HEK293 (cell line): Measurements from ENCODE around the gene TMED7.

ENCODE experiments used
- CTCF ChIA-PET: fragments of 350-600 bp; formaldehyde crosslinking; extraction: SDS; loops from one replicate; lab custom pipeline; 2021; ENCODE audit warnings: antibody characterized with exemption; lab: Yijun Ruan, JAX
- POLR2A ChIA-PET: fragments of 300-600 bp; formaldehyde crosslinking; extraction: SDS; loops from one replicate; lab custom pipeline; 2020; ENCODE audit warnings: antibody characterized with exemption, inconsistent platforms; lab: Yijun Ruan, JAX
- H3K27ac ChIP-seq: fragments of 200-500 bp; sonication (Bioruptor generic); 2 replicates; pipeline ENCODE4 v1.5.1; 2014; ENCODE audit warnings: low read depth, low read length, control low read depth, inconsistent platforms; ENCODE audit errors: extremely low read depth
- H3K36me3 ChIP-seq, 2 experiments: fragments of 200-500 bp in 1 of 2; sonication (Bioruptor generic) in 1 of 2; 1 replicate in 1 of 2; 2 replicates in 1 of 2; pipeline ENCODE4 v1.5.1; 2014 to 2017; ENCODE audit warnings: inconsistent platforms in 2 of 2, low read length in 2 of 2; ENCODE audit not compliant: control insufficient read depth in 2 of 2, insufficient read depth in 1 of 2
- H3K4me1 ChIP-seq: fragments of 200-500 bp; sonication (Bioruptor generic); 2 replicates; pipeline ENCODE4 v1.5.1; 2014; ENCODE audit warnings: mild to moderate bottlenecking, low read length, inconsistent platforms; ENCODE audit not compliant: control insufficient read depth, insufficient read depth
- H3K4me3 ChIP-seq: 2 replicates; pipeline ENCODE4 v1.5.1; 2011; ENCODE audit warnings: low read depth, mild to moderate bottlenecking, control low read depth, low read length, moderate library complexity
- H3K9me3 ChIP-seq: fragments of 200-500 bp; sonication (Bioruptor generic); 2 replicates; pipeline ENCODE4 v1.5.1; 2014; ENCODE audit warnings: low read depth, low read length, inconsistent platforms; ENCODE audit not compliant: control insufficient read depth, insufficient read depth
- GFI1B ChIP-seq: fragments of 450-650 bp; formaldehyde crosslinking; IDR thresholded peaks from 2 replicates; pipeline ENCODE4 v1.5.1; 2016; ENCODE audit warnings: missing biosample characterization, missing genetic modification characterization
- PBX3 ChIP-seq: sonication (generic); formaldehyde crosslinking; IDR thresholded peaks from 2 replicates; pipeline ENCODE4 v1.8.1; 2022; ENCODE audit warnings: mild to moderate bottlenecking, moderate library complexity, missing genetic modification reagents
- YY2 ChIP-seq: fragments of 450-650 bp; formaldehyde crosslinking; IDR thresholded peaks from 2 replicates; pipeline ENCODE4 v1.5.1; 2016; ENCODE audit warnings: missing biosample characterization, missing genetic modification characterization
- ZFP3 ChIP-seq: fragments of 450-650 bp; formaldehyde crosslinking; IDR thresholded peaks from 2 replicates; pipeline ENCODE4 v1.5.1; 2016; ENCODE audit warnings: low read depth, missing biosample characterization, missing genetic modification characterization
- ZNF114 ChIP-seq: fragments of 450-650 bp; formaldehyde crosslinking; IDR thresholded peaks from 2 replicates; pipeline ENCODE4 v1.5.0; 2017; ENCODE audit warnings: missing biosample characterization, missing genetic modification characterization
- ZNF155 ChIP-seq: fragments of 450-650 bp; formaldehyde crosslinking; IDR thresholded peaks from 2 replicates; pipeline ENCODE4 v1.5.1; 2016; ENCODE audit warnings: missing biosample characterization, missing genetic modification characterization
- ZNF18 ChIP-seq: fragments of 450-650 bp; formaldehyde crosslinking; IDR thresholded peaks from 2 replicates; pipeline ENCODE4 v1.5.1; 2016; ENCODE audit warnings: missing biosample characterization, missing genetic modification characterization
- ZNF214 ChIP-seq: fragments of 450-650 bp; formaldehyde crosslinking; IDR thresholded peaks from 2 replicates; pipeline ENCODE4 v1.5.1; 2017; ENCODE audit warnings: missing biosample characterization, mild to moderate bottlenecking, missing genetic modification characterization, borderline replicate concordance
- ZNF221 ChIP-seq: fragments of 450-650 bp; formaldehyde crosslinking; IDR thresholded peaks from 2 replicates; pipeline ENCODE4 v1.5.1; 2017; ENCODE audit warnings: missing biosample characterization, missing genetic modification characterization, borderline replicate concordance
- ZNF280C ChIP-seq: fragments of 450-650 bp; formaldehyde crosslinking; IDR thresholded peaks from 2 replicates; pipeline ENCODE4 v1.5.1; 2016; ENCODE audit warnings: missing biosample characterization, missing genetic modification characterization
- ZNF362 ChIP-seq: fragments of 450-650 bp; formaldehyde crosslinking; IDR thresholded peaks from 2 replicates; pipeline ENCODE4 v1.5.1; 2016; ENCODE audit warnings: missing biosample characterization, missing genetic modification characterization
- ZNF404 ChIP-seq: fragments of 450-650 bp; formaldehyde crosslinking; IDR thresholded peaks from 2 replicates; pipeline ENCODE4 v1.5.1; 2017; ENCODE audit warnings: missing biosample characterization, missing genetic modification characterization
- ZNF555 ChIP-seq: fragments of 450-650 bp; formaldehyde crosslinking; conservative IDR thresholded peaks from 2 replicates; pipeline ENCODE4 v1.5.1; 2017; ENCODE audit warnings: missing biosample characterization, mild to moderate bottlenecking, missing genetic modification characterization, inconsistent platforms
- ZNF623 ChIP-seq: fragments of 450-650 bp; formaldehyde crosslinking; IDR thresholded peaks from 2 replicates; pipeline ENCODE4 v1.5.1; 2016; ENCODE audit warnings: missing biosample characterization, missing genetic modification characterization
- ZNF658 ChIP-seq: fragments of 450-650 bp; formaldehyde crosslinking; IDR thresholded peaks from 2 replicates; pipeline ENCODE4; 2016; ENCODE audit warnings: missing biosample characterization, missing genetic modification characterization
- ZNF768 ChIP-seq: fragments of 450-650 bp; formaldehyde crosslinking; IDR thresholded peaks from 2 replicates; pipeline ENCODE4 v1.5.1; 2018; ENCODE audit warnings: missing biosample characterization, mild to moderate bottlenecking, missing genetic modification characterization
- ZNF776 ChIP-seq: fragments of 450-650 bp; formaldehyde crosslinking; IDR thresholded peaks from 2 replicates; pipeline ENCODE4 v1.5.0; 2017; ENCODE audit warnings: missing biosample characterization, missing genetic modification characterization, borderline replicate concordance
- ZNF792 ChIP-seq: fragments of 450-650 bp; formaldehyde crosslinking; IDR thresholded peaks from 2 replicates; pipeline ENCODE4 v1.5.1; 2016; ENCODE audit warnings: missing biosample characterization, missing genetic modification characterization
- ZNF830 ChIP-seq: fragments of 450-650 bp; IDR thresholded peaks from 2 replicates; pipeline ENCODE4 v1.5.0; 2018; ENCODE audit warnings: missing biosample characterization, missing genetic modification characterization, low read depth, mild to moderate bottlenecking, moderate library complexity
- ZNF837 ChIP-seq: fragments of 450-650 bp; formaldehyde crosslinking; IDR thresholded peaks from 2 replicates; pipeline ENCODE4 v1.5.1; 2016; ENCODE audit warnings: missing biosample characterization, missing genetic modification characterization
- ZSCAN16 ChIP-seq: fragments of 450-650 bp; formaldehyde crosslinking; IDR thresholded peaks from 2 replicates; pipeline ENCODE4 v1.5.1; 2016; ENCODE audit warnings: missing biosample characterization, missing genetic modification characterization

The TMED7 gene

GRCh38 chr5:115655994-115656393 is 30.2 kb upstream of the TMED7 start:
- Histone ChIP-seq H3K36me3 (no peaks in the 10 kb centered on the region), H3K9me3 (no peaks in the 10 kb centered on the region; the same call in 1 of the 2 replicates), H3K4me1 (no peaks in the 10 kb centered on the region), H3K27ac (no peak overlapping the region), H3K4me3 (no peak overlapping the region)
- POLR2A ChIA-PET: no interaction called here
- CTCF ChIA-PET: no interaction called here
- no peak for TF ChIP-seq PBX3 (CRISPR knock-in tag)

GRCh38 chr5:115649541-115649940 is 23.7 kb upstream of the TMED7 start:
- ChIA-PET CTCF (no interaction called here), POLR2A (interaction anchor here (0.6 kb wide), 1 partner anchor 238 kb away, joined by 3 read pairs; no protein-coding TSS in a partner anchor)
- Histone ChIP-seq H3K4me3 (no peak overlapping the region), H3K4me1 (no peaks in the 10 kb centered on the region), H3K27ac (no peak overlapping the region), H3K9me3 (no peaks in the 10 kb centered on the region), H3K36me3 (no peaks in the 10 kb centered on the region)
- TF ChIP-seq ZNF18: no peak
- no peak for TF ChIP-seq ZNF214 (tag by site-specific recombination)
- no peak for TF ChIP-seq ZNF768 (tag by site-specific recombination)
- no peak for TF ChIP-seq ZNF280C (tag by site-specific recombination)
- no peak for TF ChIP-seq ZNF776 (tag by site-specific recombination)
- TF ChIP-seq ZNF155 (tag by site-specific recombination): no peak
- no peak for TF ChIP-seq ZNF658 (tag by site-specific recombination)
- TF ChIP-seq ZSCAN16 (tag by site-specific recombination): no peak
- TF ChIP-seq ZNF114 (tag by site-specific recombination): no peak
- TF ChIP-seq ZNF404 (tag by site-specific recombination): no peak
- no peak for TF ChIP-seq ZNF555 (tag by site-specific recombination)
- TF ChIP-seq ZNF623 (tag by site-specific recombination): no peak
- TF ChIP-seq ZNF792 (tag by site-specific recombination): no peak
- TF ChIP-seq ZNF221 (tag by site-specific recombination): no peak
- TF ChIP-seq ZFP3: no peak
- no peak for TF ChIP-seq GFI1B (tag by site-specific recombination)

GRCh38 chr5:115648056-115648455 is 22.2 kb upstream of the TMED7 start:
- no peak for TF ChIP-seq ZNF837
- no peak for TF ChIP-seq ZNF362
- TF ChIP-seq ZNF830 (tag by site-specific recombination): no peak
- no peak for TF ChIP-seq YY2 (tag by site-specific recombination)
- TF ChIP-seq, all 188 proteins: peak for 0
- H3K4me1 ChIP-seq: no peaks in the 10 kb centered on the region
- CTCF ChIA-PET: no interaction called here
- POLR2A ChIA-PET: no interaction called here
- H3K27ac ChIP-seq: no peak overlapping the region
- no peaks in the 10 kb centered on the region for H3K9me3 ChIP-seq
- no peaks in the 10 kb centered on the region for H3K36me3 ChIP-seq
- no peak overlapping the region for H3K4me3 ChIP-seq
